OCI-LY3 (cell line): ENCODE data around the gene HMGN4.
"Not testable (repeated sequence)": the region's sequence is repeated elsewhere in the genome, so short reads cannot be mapped to it uniquely, and the experiment has no call there.

Source experiments
- H2AFZ ChIP-seq: fragments of 200-600, 300-600 bp; shearing (Covaris generic); 2 replicates; pipeline ENCODE4 v1.6.0; 2014; ENCODE audit warnings: antibody characterized with exemption, low read depth, low read length
- H3K27ac ChIP-seq: fragments of 200-600, 300-600 bp; sonication (generic); 2 replicates; pipeline ENCODE4 v1.5.1; 2014; ENCODE audit warnings: mild to moderate bottlenecking, low read length, moderate library complexity, mixed read lengths
- H3K27me3 ChIP-seq: fragments of 200-600, 300-600 bp; sonication (generic); 2 replicates; pipeline ENCODE4 v1.6.1; 2014; ENCODE audit warnings: low read depth, low read length, mixed read lengths
- H3K36me3 ChIP-seq: fragments of 200-600, 300-600 bp; sonication (generic); replicated peaks from 2 replicates; pipeline ENCODE3; 2014; ENCODE audit warnings: low read depth, low read length, mixed read lengths
- H3K4me1 ChIP-seq: fragments of 300-600, 200-600 bp; sonication (generic); 2 replicates; pipeline ENCODE4 v1.6.1; 2014; ENCODE audit warnings: low read length, mixed read lengths
- H3K4me2 ChIP-seq: fragments of 200-600, 300-600 bp; sonication (generic); 2 replicates; pipeline ENCODE4 v1.6.1; 2014; ENCODE audit warnings: low read length, mixed read lengths
- H3K4me3 ChIP-seq: fragments of 300-600, 200-600 bp; sonication (generic); 2 replicates; pipeline ENCODE4 v1.5.1; 2014; ENCODE audit warnings: antibody characterized with exemption, mild to moderate bottlenecking, low read length, moderate library complexity
- H3K79me2 ChIP-seq: fragments of 300-600, 200-600 bp; shearing (Covaris generic); 2 replicates; pipeline ENCODE4 v1.6.1; 2014; ENCODE audit warnings: mild to moderate bottlenecking, low read length, mixed read lengths
- H3K9ac ChIP-seq: fragments of 300-600, 200-600 bp; shearing (Covaris generic); 2 replicates; pipeline ENCODE4 v1.6.0; 2014; ENCODE audit warnings: mild to moderate bottlenecking, low read length, moderate library complexity
- H3K9me3 ChIP-seq: fragments of 200-600, 300-600 bp; shearing (Covaris generic); 2 replicates; pipeline ENCODE4 v1.6.1; 2014; ENCODE audit warnings: low read length, mixed read lengths; ENCODE audit not compliant: insufficient read depth
- H4K20me1 ChIP-seq: fragments of 200-600, 300-600 bp; sonication (generic); 2 replicates; pipeline ENCODE4 v1.6.1; 2016; ENCODE audit warnings: low read length, mixed read lengths; ENCODE audit not compliant: insufficient read depth
- CTCF ChIP-seq: fragments of 200-600, 300-600 bp; sonication (generic); IDR thresholded peaks from 2 replicates; pipeline ENCODE4 v1.5.1; 2014; ENCODE audit warnings: antibody characterized with exemption, low read length, low read depth
- EZH2phosphoT487 ChIP-seq: fragments of 200-600 bp; shearing (Covaris generic); IDR thresholded peaks from 2 replicates; pipeline ENCODE4 v1.6.1; 2018; ENCODE audit warnings: antibody characterized with exemption, mixed run types, low read depth

HMGN4 gene

GRCh38 chr6:26520850-26521599 lies 17.1 kb upstream of the HMGN4 start:
- peak overlapping the region; percentile 85 for H3K27ac ChIP-seq
- TF ChIP-seq EZH2phosphoT487 (no peak), CTCF (no peak)
- peak overlapping the region; percentile 79 for H3K9ac ChIP-seq
- peaks cover 26% of the 10 kb centered on the region for H3K79me2 ChIP-seq
- H3K4me3 ChIP-seq = peak overlapping the region; percentile 86
- H2AFZ ChIP-seq = peak overlapping the region; percentile 64; the same call in 1 of the 2 replicates
- peaks cover 7% of the 10 kb centered on the region for H3K4me1 ChIP-seq
- no peaks in the 10 kb centered on the region for H3K9me3 ChIP-seq
- no peaks in the 10 kb centered on the region for H3K36me3 ChIP-seq
- H4K20me1 ChIP-seq = no peaks in the 10 kb centered on the region
- H3K27me3 ChIP-seq = no peaks in the 10 kb centered on the region
- H3K4me2 ChIP-seq = peak overlapping the region; percentile 67

- peak overlapping the region; percentile 79 for H3K9ac ChIP-seq
- peaks cover 26% of the 10 kb centered on the region for H3K79me2 ChIP-seq
- H4K20me1 ChIP-seq = no peaks in the 10 kb centered on the region
- H3K27me3 ChIP-seq = no peaks in the 10 kb centered on the region
- peak overlapping the region; percentile 64; the same call in 1 of the 2 replicates for H2AFZ ChIP-seq
- H3K36me3 ChIP-seq = no peaks in the 10 kb centered on the region
- H3K4me3 ChIP-seq = peak overlapping the region; percentile 86
- no peak for TF ChIP-seq EZH2phosphoT487
- TF ChIP-seq CTCF = peak; percentile 38
- H3K4me1 ChIP-seq = peaks cover 7% of the 10 kb centered on the region
- H3K9me3 ChIP-seq = no peaks in the 10 kb centered on the region
- peak overlapping the region; percentile 67 for H3K4me2 ChIP-seq
- peak overlapping the region; percentile 85 for H3K27ac ChIP-seq
Measured at GRCh38 chr6:26521600-26522391, 16.4 kb upstream of the HMGN4 start.

DNA sequence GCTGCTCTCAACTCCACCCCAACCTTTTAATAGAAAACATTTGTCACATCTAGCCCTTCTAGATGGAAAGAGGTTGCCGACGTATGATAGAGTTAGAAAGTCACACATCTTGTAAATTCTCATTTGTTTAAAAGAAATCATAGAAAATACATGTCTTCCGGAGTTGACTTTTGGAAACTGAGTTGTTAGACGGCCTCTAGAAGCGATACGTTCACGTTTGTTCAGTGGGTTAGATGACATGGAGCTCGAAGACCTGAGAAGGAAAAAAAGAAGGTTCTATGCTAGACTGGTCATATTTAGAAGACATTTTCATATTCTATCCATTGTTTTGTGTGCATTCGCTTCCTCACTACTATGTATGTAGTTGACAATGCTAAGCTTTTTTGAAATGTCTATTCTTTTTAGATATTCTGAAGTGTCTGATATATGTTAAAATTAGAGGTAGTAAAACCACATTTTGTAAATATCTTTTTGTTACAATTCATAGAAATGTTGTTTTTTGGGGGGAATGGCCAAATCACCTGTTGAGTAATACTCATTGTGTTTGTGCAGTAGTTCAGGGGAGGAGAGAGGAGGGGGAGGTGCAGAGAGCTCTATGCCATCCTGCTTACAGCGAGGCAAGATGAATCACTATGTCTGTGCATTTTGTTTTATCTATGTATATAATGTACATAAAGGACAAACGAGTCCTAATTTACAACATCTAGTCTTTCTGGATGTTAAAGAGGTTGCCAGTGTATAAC lies 15.5 kb upstream of the HMGN4 start:
- not testable (repeated sequence) for H3K9me3 ChIP-seq, H4K20me1 ChIP-seq, H3K27me3 ChIP-seq, H3K36me3 ChIP-seq, H3K4me1 ChIP-seq
- peak overlapping the region; percentile 67 for H3K4me2 ChIP-seq
- 0 out of 2 replicates have a peak overlapping the region, but pooled peaks have one; percentile 49 for H2AFZ ChIP-seq
- H3K79me2 ChIP-seq = peaks cover 26% of the 10 kb centered on the region
- peak overlapping the region; percentile 86 for H3K4me3 ChIP-seq
- H3K9ac ChIP-seq = peak overlapping the region; percentile 79
- peak overlapping the region; percentile 85 for H3K27ac ChIP-seq

DNA sequence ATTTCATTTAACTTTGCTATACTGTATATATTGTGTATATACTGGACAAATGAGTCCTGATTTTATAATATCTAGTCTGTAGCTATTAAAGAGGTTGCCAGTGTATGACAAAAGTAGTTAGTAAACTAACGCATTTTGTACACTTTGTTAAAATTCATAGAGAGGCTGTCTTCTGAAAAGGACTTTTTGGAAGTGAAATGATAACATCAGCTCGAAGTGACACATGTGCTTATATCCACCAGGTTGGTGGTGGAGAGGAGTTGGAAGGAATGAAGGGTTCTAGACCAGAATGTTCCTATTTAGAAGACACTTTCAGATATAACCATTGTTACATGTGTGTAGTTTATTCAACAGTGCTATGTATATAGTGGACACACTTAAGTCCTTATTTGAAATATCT lies 13.9 kb upstream of the HMGN4 start:
- not testable (repeated sequence) for H3K27me3 ChIP-seq, H2AFZ ChIP-seq, H3K36me3 ChIP-seq, H3K9ac ChIP-seq, H3K4me2 ChIP-seq, H3K9me3 ChIP-seq, H4K20me1 ChIP-seq, H3K27ac ChIP-seq, H3K4me3 ChIP-seq
- peaks cover 26% of the 10 kb centered on the region for H3K79me2 ChIP-seq
- H3K4me1 ChIP-seq = peaks cover 16% of the 10 kb centered on the region
